Prostate gland (tissue), 2 donors: Measurements from ENCODE around the gene HRH2. TPM values are rescaled to one million over a fixed set of nuclear protein-coding genes. Genes with fewer than 3 reads are reported as not detected.

Source experiments
- DNase-seq: peaks from one replicate; pipeline ENCODE4 v3.0.0-alpha.2; 2019; ENCODE audit warnings: low spot score
- H3K27ac ChIP-seq, 2 donors: fragments of 200-600 bp; sonication (generic); 2 replicates each; pipeline ENCODE4 v1.5.1; 2017 to 2019
- H3K27me3 ChIP-seq: fragments of 200-600 bp; sonication (generic); replicated peaks from 2 replicates; pipeline ENCODE4 v1.5.1; 2019; ENCODE audit not compliant: insufficient read depth
- H3K36me3 ChIP-seq, 2 donors: fragments of 200-600 bp; sonication (generic); 1 replicate in 1 of 2; 2 replicates in 1 of 2; pipeline versions ENCODE4 v1.5.1 to v1.8.1; 2017 to 2019
- H3K4me1 ChIP-seq: fragments of 200-600 bp; sonication (generic); replicated peaks from 2 replicates; pipeline ENCODE4 v1.5.1; 2019
- H3K4me3 ChIP-seq, 2 donors: fragments of 200-600 bp; sonication (generic); 2 replicates each; pipeline ENCODE4 v1.5.1; 2017 to 2019
- H3K9me3 ChIP-seq: fragments of 200-600 bp; sonication (generic); 2 replicates; pipeline ENCODE4 v1.5.1; 2017
- POLR2A ChIP-seq: fragments of 450-650 bp; IDR thresholded peaks from one replicate; pipeline ENCODE4 v1.6.1; 2016; ENCODE audit warnings: antibody characterized with exemption, mild to moderate bottlenecking
- POLR2AphosphoS5 ChIP-seq: sonication (generic); formaldehyde crosslinking; IDR thresholded peaks from one replicate; pipeline ENCODE4 v1.6.1; 2017; ENCODE audit warnings: antibody characterized with exemption
- WGBS: methylation state at CpG from one replicate; pipeline ENCODE4 v1.1.5; 2018; 5-methylcytosine and 5-hydroxymethylcytosine counted together
- intact Hi-C: fragments of 100-400 bp; cut with DNase I; formaldehyde crosslinking; loops from one replicate; pipeline ENCODE4 v1.14.2; 2022
- total RNA-seq, 2 donors: library from RNA; depleted of rRNA; stranded (reverse); fragments of >200 nt; gene quantifications; one replicate each; pipeline ENCODE4 v1.1.0, GENCODE V29; 2016
- TF ChIP-seq, protein P1 (sequence below), 4 experiments: fragments of 200-600 bp in 2 of 4; fragments of 450-650 bp in 2 of 4; sonication (generic) in 2 of 4; IDR thresholded peaks; 1 replicate in 3 of 4; 2 replicates in 1 of 4; pipeline ENCODE4 v1.5.1; 2016 to 2019; ENCODE audit warnings: antibody characterized with exemption in 4 of 4, mild to moderate bottlenecking in 2 of 4, moderate library complexity in 2 of 4

The HRH2 gene
- total RNA-seq, 2 donors from 2014 or later = 0.55 to 5.3 TPM

DNA sequence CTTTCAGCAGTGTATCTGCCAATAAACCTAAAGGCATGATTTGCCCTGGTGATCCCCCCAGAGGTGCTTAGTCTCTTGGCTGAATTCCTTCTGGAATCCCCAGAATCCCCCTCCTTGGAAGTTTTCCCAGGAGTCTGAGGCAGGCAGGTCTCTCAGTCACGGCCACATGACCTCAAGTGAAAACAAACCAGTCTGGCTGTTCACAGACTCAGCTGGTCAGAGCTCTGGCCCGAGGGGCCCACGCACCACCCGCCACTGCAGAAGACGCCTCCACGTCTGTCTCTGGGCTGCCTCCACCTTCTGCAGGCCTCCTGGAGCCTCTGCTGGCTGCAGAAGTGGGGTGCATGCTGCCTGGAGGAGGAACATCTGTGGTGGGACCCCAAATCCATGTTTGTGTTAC is 52.5 kb downstream of the HRH2 start:
- Histone ChIP-seq H3K9me3 (no peaks in the 10 kb centered on the region), H3K27me3 (no peaks in the 10 kb centered on the region), H3K4me3 (no peak overlapping the region), H3K27ac (no peak overlapping the region), H3K4me1 (no peaks in the 10 kb centered on the region), H3K36me3 (no peaks in the 10 kb centered on the region)
- TF ChIP-seq, protein P1, sequence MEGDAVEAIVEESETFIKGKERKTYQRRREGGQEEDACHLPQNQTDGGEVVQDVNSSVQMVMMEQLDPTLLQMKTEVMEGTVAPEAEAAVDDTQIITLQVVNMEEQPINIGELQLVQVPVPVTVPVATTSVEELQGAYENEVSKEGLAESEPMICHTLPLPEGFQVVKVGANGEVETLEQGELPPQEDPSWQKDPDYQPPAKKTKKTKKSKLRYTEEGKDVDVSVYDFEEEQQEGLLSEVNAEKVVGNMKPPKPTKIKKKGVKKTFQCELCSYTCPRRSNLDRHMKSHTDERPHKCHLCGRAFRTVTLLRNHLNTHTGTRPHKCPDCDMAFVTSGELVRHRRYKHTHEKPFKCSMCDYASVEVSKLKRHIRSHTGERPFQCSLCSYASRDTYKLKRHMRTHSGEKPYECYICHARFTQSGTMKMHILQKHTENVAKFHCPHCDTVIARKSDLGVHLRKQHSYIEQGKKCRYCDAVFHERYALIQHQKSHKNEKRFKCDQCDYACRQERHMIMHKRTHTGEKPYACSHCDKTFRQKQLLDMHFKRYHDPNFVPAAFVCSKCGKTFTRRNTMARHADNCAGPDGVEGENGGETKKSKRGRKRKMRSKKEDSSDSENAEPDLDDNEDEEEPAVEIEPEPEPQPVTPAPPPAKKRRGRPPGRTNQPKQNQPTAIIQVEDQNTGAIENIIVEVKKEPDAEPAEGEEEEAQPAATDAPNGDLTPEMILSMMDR (IDR thresholded peaks at IDR 0.05) = no peak
- no peak for DNase-seq
- WGBS = 74% methylated on average over 6 of the region's 6 CpGs
- intact Hi-C loops = no loop called here

DNA sequence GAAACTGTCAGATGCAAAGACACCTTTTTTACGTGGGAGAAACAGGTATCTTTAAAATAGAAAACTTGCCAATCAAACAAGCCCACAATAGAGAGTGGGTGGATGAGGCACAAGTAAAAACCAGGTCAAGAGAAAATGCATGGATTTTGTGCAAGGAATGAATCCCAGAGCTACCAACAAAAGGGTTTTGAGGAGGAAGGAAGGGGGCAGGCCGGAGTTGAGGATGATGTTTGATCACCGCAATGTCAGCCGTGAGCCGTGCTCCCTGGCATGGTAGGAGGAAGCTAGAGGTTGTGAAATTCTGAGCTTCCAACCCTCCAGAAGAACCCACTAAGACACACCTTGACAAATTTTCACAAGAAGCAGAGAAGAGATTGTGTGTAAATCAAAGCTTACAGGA is 53.2 kb downstream of the HRH2 start:
- Histone ChIP-seq H3K4me3 (no peak overlapping the region), H3K36me3 (no peaks in the 10 kb centered on the region), H3K27ac (no peak overlapping the region), H3K27me3 (no peaks in the 10 kb centered on the region), H3K4me1 (no peaks in the 10 kb centered on the region), H3K9me3 (no peaks in the 10 kb centered on the region)
- no peak for DNase-seq
- WGBS = 72% methylated on average over 5 of the region's 5 CpGs
- intact Hi-C loops = no loop called here
- no peak for TF ChIP-seq POLR2A
- TF ChIP-seq, protein P1 (IDR thresholded peaks at IDR 0.05) = no peak
- TF ChIP-seq POLR2AphosphoS5 = no peak

- no peak overlapping the region for H3K4me3 ChIP-seq
- no peaks in the 10 kb centered on the region for H3K36me3 ChIP-seq
- no peak overlapping the region for H3K27ac ChIP-seq
- 92% methylated on average over 20 of the region's 20 CpGs for WGBS
- H3K27me3 ChIP-seq = no peaks in the 10 kb centered on the region
- intact Hi-C loops = no loop called here
- TF ChIP-seq POLR2AphosphoS5 (no peak), POLR2A (no peak)
- TF ChIP-seq, protein P1 (IDR thresholded peaks at IDR 0.05) = no peak
- DNase-seq = no peak
- H3K4me1 ChIP-seq = no peaks in the 10 kb centered on the region
- H3K9me3 ChIP-seq = no peaks in the 10 kb centered on the region
These were observed 53.8 kb downstream of the HRH2 start for GRCh38 chr5:175711472-175712312.

DNA sequence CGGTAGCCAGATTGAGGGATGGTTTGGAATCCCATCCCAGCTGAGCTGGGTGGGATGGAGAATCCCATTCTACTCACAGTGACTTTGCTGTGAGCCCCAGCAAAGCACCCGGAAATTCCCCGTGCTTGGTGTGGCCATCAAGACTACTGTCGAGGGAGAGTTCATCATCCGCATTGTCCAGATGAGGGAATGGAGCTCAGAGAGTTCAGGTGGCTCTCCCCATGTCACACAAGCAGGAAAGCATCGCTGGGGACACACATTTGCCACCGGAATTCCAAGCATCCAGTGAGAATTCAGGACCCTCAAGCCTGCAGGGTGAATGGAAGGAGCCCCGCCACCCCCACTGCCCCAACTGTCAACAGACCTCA is 54.4 kb downstream of the HRH2 start:
- no peaks in the 10 kb centered on the region for H3K4me1 ChIP-seq
- TF ChIP-seq POLR2AphosphoS5 (no peak), POLR2A (no peak)
- TF ChIP-seq, protein P1 (IDR thresholded peaks at IDR 0.05) = no peak
- WGBS = 72% methylated on average over 8 of the region's 8 CpGs
- DNase-seq = no peak
- H3K9me3 ChIP-seq = no peaks in the 10 kb centered on the region
- no peak overlapping the region for H3K4me3 ChIP-seq
- no peaks in the 10 kb centered on the region for H3K27me3 ChIP-seq
- H3K27ac ChIP-seq = no peak overlapping the region
- H3K36me3 ChIP-seq = no peaks in the 10 kb centered on the region
- intact Hi-C loops = no loop called here

- Histone ChIP-seq H3K4me1 (no peaks in the 10 kb centered on the region), H3K9me3 (no peaks in the 10 kb centered on the region), H3K27me3 (no peaks in the 10 kb centered on the region), H3K36me3 (no peaks in the 10 kb centered on the region), H3K4me3 (no peak overlapping the region), H3K27ac (no peak overlapping the region)
- WGBS = 13% methylated on average over 11 of the region's 11 CpGs
- TF ChIP-seq POLR2A (no peak), POLR2AphosphoS5 (no peak)
- TF ChIP-seq, protein P1 (IDR thresholded peaks at IDR 0.05) = no peak
- intact Hi-C loops = no loop called here
- no peak for DNase-seq
These were observed 54.8 kb downstream of the HRH2 start for GRCh38 chr5:175712681-175713085.
